HG03196 (cell line): ENCODE data around the gene SLC49A3.
A peak's percentile ranks its signal among the peaks of the same experiment; 100 is the strongest.

ENCODE experiments used
- ATAC-seq: cut with Tn5 transposase; IDR thresholded peaks from one replicate; pipeline ENCODE4 v1.9.1; 2021; ENCODE audit not compliant: unreplicated experiment

The SLC49A3 gene

GRCh38 chr4:666822-667544 lies 22.0 kb downstream of the SLC49A3 start:
- ATAC-seq, result no peak

GRCh38 chr4:666436-666810 lies 22.5 kb downstream of the SLC49A3 start:
- no peak for ATAC-seq

GRCh38 chr4:665751-666435 lies 23.1 kb downstream of the SLC49A3 start:
- no peak for ATAC-seq

GRCh38 chr4:665381-665750 lies 23.6 kb downstream of the SLC49A3 start:
- ATAC-seq, result no peak

GRCh38 chr4:664713-665231 lies 24.2 kb downstream of the SLC49A3 start:
- ATAC-seq, result no peak

GRCh38 chr4:663438-664428 lies 25.2 kb downstream of the SLC49A3 start:
- peak; percentile 64 for ATAC-seq

- ATAC-seq, result no peak
Observed at GRCh38 chr4:663046-663437, 25.9 kb downstream of the SLC49A3 start.

- no peak for ATAC-seq
Observed at GRCh38 chr4:661881-662761, 26.8 kb downstream of the SLC49A3 start.

- no peak for ATAC-seq
Observed at GRCh38 chr4:661231-661630, 27.7 kb downstream of the SLC49A3 start.

GRCh38 chr4:660401-660800 lies 28.6 kb downstream of the SLC49A3 start:
- no peak for ATAC-seq

- no peak for ATAC-seq
Observed at GRCh38 chr4:659851-660250, 29.1 kb downstream of the SLC49A3 start.

- no peak for ATAC-seq
Observed at GRCh38 chr4:658681-659667, 30.0 kb downstream of the SLC49A3 start.

GRCh38 chr4:657834-658667 lies 30.9 kb downstream of the SLC49A3 start:
- no peak for ATAC-seq

GRCh38 chr4:657338-657833 lies 31.6 kb downstream of the SLC49A3 start:
- ATAC-seq, result no peak

- no peak for ATAC-seq
Observed at GRCh38 chr4:656436-657337, 32.3 kb downstream of the SLC49A3 start.

GRCh38 chr4:655464-656151 lies 33.3 kb downstream of the SLC49A3 start:
- no peak for ATAC-seq
